ENCODE measurements around the gene SLC27A6.

Gene SLC27A6

DNA sequence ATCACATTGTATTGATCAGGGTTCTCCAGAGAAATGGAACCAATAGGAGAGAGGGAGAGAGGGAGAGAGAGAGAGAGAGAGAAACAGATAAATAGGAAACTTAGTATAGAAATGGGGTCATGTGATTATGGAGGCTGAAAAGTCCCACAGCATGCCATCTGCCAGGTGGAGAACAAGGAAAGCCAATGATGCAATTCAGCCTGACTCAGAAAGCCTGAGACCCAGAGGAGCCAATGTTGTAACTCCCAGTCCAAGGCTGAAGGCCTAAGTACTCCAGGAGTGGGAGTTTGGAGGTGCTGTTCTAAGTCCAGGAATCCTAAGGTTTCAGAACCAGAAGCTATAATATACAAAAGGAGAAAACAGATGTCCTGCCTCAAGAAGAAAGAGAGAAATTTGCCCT lies 80.9 kb downstream of the SLC27A6 start:
- no peak overlapping the region for H3K27ac ChIP-seq
- H3K4me3 ChIP-seq (ENCODE audit: low read depth, low read length): no peak overlapping the region
- no peak for TF ChIP-seq CTCF (IDR thresholded peaks at IDR 0.05; ENCODE audit: low read depth, low read length, missing control alignments)
- no peaks in the 10 kb centered on the region for H3K36me3 ChIP-seq (replicated peaks)
- in situ Hi-C loops (cut with HindIII; ENCODE audit: low pct_ligation_motif_present, low sequenced_read_pairs): no loop called here
- no peaks in the 10 kb centered on the region for H3K27me3 ChIP-seq (replicated peaks)
- DNase-seq: no peak

DNA sequence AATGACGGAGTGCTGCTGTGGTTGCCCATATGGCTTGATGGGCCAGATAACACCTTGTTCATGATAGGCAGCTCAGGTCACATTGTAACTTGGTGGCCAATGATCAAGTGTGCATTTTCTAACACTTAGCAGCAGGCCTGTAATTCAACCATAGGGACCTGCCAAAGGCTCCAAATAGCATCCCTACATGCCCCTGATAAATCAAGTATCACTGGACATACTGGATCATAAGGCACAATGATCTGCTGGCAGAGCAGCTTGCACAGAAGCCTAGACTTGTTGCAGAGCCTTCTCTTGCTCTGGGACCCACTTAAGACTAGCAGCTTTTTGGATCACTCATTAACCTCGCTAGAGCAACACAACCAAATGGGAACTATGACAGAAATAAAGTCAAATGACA lies 83.2 kb downstream of the SLC27A6 start:
- Histone ChIP-seq H3K27ac (no peak overlapping the region), H3K36me3 (replicated peaks) (no peaks in the 10 kb centered on the region), H3K27me3 (replicated peaks) (no peaks in the 10 kb centered on the region), H3K4me3 (ENCODE audit: low read depth, low read length) (no peak overlapping the region)
- in situ Hi-C loops (cut with HindIII; ENCODE audit: low pct_ligation_motif_present, low sequenced_read_pairs): no loop called here
- DNase-seq: no peak
- no peak for TF ChIP-seq CTCF (IDR thresholded peaks at IDR 0.05; ENCODE audit: low read depth, low read length, missing control alignments)

GRCh38 chr5:129049126-129049799 lies 84.0 kb downstream of the SLC27A6 start:
- in situ Hi-C loops (cut with HindIII; ENCODE audit: low pct_ligation_motif_present, low sequenced_read_pairs): no loop called here

GRCh38 chr5:129051283-129051682 lies 86.0 kb downstream of the SLC27A6 start:
- no peak for DNase-seq
- Histone ChIP-seq H3K36me3 (replicated peaks) (no peaks in the 10 kb centered on the region), H3K4me3 (ENCODE audit: low read depth, low read length) (no peak overlapping the region), H3K27me3 (replicated peaks) (no peaks in the 10 kb centered on the region), H3K27ac (no peak overlapping the region)
- TF ChIP-seq CTCF (IDR thresholded peaks at IDR 0.05; ENCODE audit: low read depth, low read length, missing control alignments): no peak
- in situ Hi-C loops (cut with HindIII; ENCODE audit: low pct_ligation_motif_present, low sequenced_read_pairs): no loop called here

More at GRCh38 chr5:129049126-129049799, 84.0 kb downstream of the SLC27A6 start:
- no peak overlapping the region for H3K4me3 ChIP-seq (ENCODE audit: low read depth, low read length)
- H3K27me3 ChIP-seq (replicated peaks): no peaks in the 10 kb centered on the region
- no peaks in the 10 kb centered on the region for H3K36me3 ChIP-seq (replicated peaks)
- TF ChIP-seq CTCF (IDR thresholded peaks at IDR 0.05; ENCODE audit: low read depth, low read length, missing control alignments): no peak
- DNase-seq: no peak
- H3K27ac ChIP-seq: no peak overlapping the region

- Histone ChIP-seq H3K27ac (no peak overlapping the region), H3K4me3 (ENCODE audit: low read depth, low read length) (no peak overlapping the region), H3K27me3 (replicated peaks) (no peaks in the 10 kb centered on the region), H3K36me3 (replicated peaks) (no peaks in the 10 kb centered on the region)
- TF ChIP-seq CTCF (IDR thresholded peaks at IDR 0.05; ENCODE audit: low read depth, low read length, missing control alignments): no peak
- in situ Hi-C loops (cut with HindIII; ENCODE audit: low pct_ligation_motif_present, low sequenced_read_pairs): no loop called here
- DNase-seq: no peak
Observed at GRCh38 chr5:129053438-129053837, 88.2 kb downstream of the SLC27A6 start.

DNA sequence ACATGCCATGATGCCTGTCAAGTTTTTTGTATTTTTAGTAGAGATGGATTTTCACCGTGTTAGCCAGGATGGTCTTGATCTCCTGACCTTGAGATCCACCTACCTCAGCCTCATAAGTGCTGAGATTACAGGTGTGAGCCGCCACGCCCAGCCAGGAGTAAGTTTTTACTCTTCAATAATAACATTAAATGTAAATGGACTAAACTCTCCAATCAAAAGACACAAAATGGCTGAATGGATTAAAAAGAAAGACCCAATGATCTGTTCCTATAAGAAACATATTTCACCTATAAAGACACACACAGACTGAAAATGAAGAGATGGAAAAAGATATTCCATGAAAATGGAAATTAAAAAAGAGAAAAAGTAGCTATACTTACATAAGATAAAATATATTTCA lies 92.0 kb downstream of the SLC27A6 start:
- H3K27me3 ChIP-seq (replicated peaks): no peaks in the 10 kb centered on the region
- no peaks in the 10 kb centered on the region for H3K36me3 ChIP-seq (replicated peaks)
- no peak for TF ChIP-seq CTCF (IDR thresholded peaks at IDR 0.05; ENCODE audit: low read depth, low read length, missing control alignments)
- H3K4me3 ChIP-seq (ENCODE audit: low read depth, low read length): no peak overlapping the region
- H3K27ac ChIP-seq: no peak overlapping the region
- no peak for DNase-seq
- in situ Hi-C loops (cut with HindIII; ENCODE audit: low pct_ligation_motif_present, low sequenced_read_pairs): no loop called here

Data from brain microvascular endothelial cell (primary cell).